GM23338 (cell line): ENCODE results near the gene CCN6. TPM values are rescaled to one million over a fixed set of nuclear protein-coding genes. Genes with fewer than 3 reads are reported as not detected.
A peak's percentile ranks its signal among the peaks of the same experiment; 100 is the strongest.

ENCODE experiments used
- ATAC-seq: fragments of 200-7000 bp; cut with Tn5 transposase; 3 replicates; pipeline ENCODE4 v1.9.1; 2020
- DNase-seq: peaks from one replicate; pipeline ENCODE4 v3.0.0-alpha.2; 2015; ENCODE audit warnings: low spot score
- H2AFZ ChIP-seq: fragments of 200-600 bp; sonication (generic); 2 replicates; pipeline ENCODE4 v1.8.0; 2016; ENCODE audit warnings: antibody characterized with exemption, mild to moderate bottlenecking, moderate library complexity
- H3F3A ChIP-seq: fragments of 200-600 bp; sonication (generic); replicated peaks from 2 replicates; pipeline ENCODE4 v1.8.0; 2017; ENCODE audit warnings: antibody characterized with exemption, mixed run types, low read depth
- H3K27ac ChIP-seq: fragments of 200-600 bp; sonication (generic); 2 replicates; pipeline ENCODE4 v1.6.1; 2016; ENCODE audit warnings: low read depth
- H3K27me3 ChIP-seq: fragments of 200-600 bp; sonication (generic); 2 replicates; pipeline ENCODE4 v1.8.0; 2016; ENCODE audit warnings: mild to moderate bottlenecking, mixed run types, moderate library complexity; ENCODE audit not compliant: insufficient read depth
- H3K36me3 ChIP-seq: fragments of 200-600 bp; sonication (generic); 2 replicates; pipeline ENCODE4 v1.8.0; 2016; ENCODE audit warnings: mild to moderate bottlenecking; ENCODE audit not compliant: insufficient read depth
- H3K4me1 ChIP-seq: fragments of 200-600 bp; sonication (generic); 2 replicates; pipeline ENCODE4 v1.8.0; 2016; ENCODE audit warnings: mild to moderate bottlenecking, moderate library complexity; ENCODE audit not compliant: insufficient read depth
- H3K4me2 ChIP-seq: fragments of 200-600 bp; sonication (generic); 2 replicates; pipeline ENCODE4 v1.7.1; 2017; ENCODE audit warnings: mixed run types
- H3K4me3 ChIP-seq: fragments of 200-600 bp; sonication (generic); 2 replicates; pipeline ENCODE4 v1.6.1; 2016; ENCODE audit warnings: mixed run types
- H3K79me2 ChIP-seq: fragments of 200-600 bp; sonication (generic); replicated peaks from 2 replicates; pipeline ENCODE4 v1.8.0; 2017; ENCODE audit warnings: mild to moderate bottlenecking; ENCODE audit not compliant: insufficient read depth
- H3K9me2 ChIP-seq: fragments of 200-600 bp; sonication (generic); 2 replicates; pipeline ENCODE4 v1.8.0; 2017; ENCODE audit not compliant: insufficient read depth
- H4K20me1 ChIP-seq: fragments of 200-600 bp; sonication (generic); replicated peaks from 2 replicates; pipeline ENCODE4 v1.8.0; 2017; ENCODE audit warnings: mild to moderate bottlenecking; ENCODE audit not compliant: insufficient read depth
- H3K27ac Mint-ChIP-seq: 2 replicates; pipeline ENCODE4 v1.8.0; 2020; ENCODE audit warnings: inconsistent platforms, mild to moderate bottlenecking, moderate library complexity, mixed read lengths
- H3K27me3 Mint-ChIP-seq: 3 replicates; pipeline ENCODE4 v1.8.0; 2022; ENCODE audit warnings: low read depth, mild to moderate bottlenecking, moderate library complexity, mixed read lengths, inconsistent platforms; ENCODE audit not compliant: insufficient read depth, poor library complexity
- H3K36me3 Mint-ChIP-seq: 3 replicates; pipeline ENCODE4 v1.8.0; 2021; ENCODE audit warnings: low read depth, mild to moderate bottlenecking, inconsistent platforms, moderate library complexity, mixed read lengths
- H3K4me1 Mint-ChIP-seq: 3 replicates; pipeline ENCODE4 v1.8.0; 2020; ENCODE audit warnings: mild to moderate bottlenecking, inconsistent platforms, mixed read lengths
- H3K4me3 Mint-ChIP-seq: 3 replicates; pipeline ENCODE4 v1.8.0; 2021; ENCODE audit warnings: moderate library complexity, mild to moderate bottlenecking, inconsistent platforms, mixed read lengths
- H3K9me3 Mint-ChIP-seq: 3 replicates; pipeline ENCODE4 v1.8.0; 2020; ENCODE audit warnings: moderate library complexity, mild to moderate bottlenecking, inconsistent platforms, mixed read lengths
- CREB1 ChIP-seq: fragments of 250-450 bp; sonication (Bioruptor Pico); IDR thresholded peaks from 2 replicates; pipeline ENCODE4 v1.5.0; 2020; ENCODE audit warnings: low read depth, mild to moderate bottlenecking, moderate library complexity
- EZH2 ChIP-seq: fragments of 200-600 bp; sonication (generic); IDR thresholded peaks from one replicate; pipeline ENCODE4 v1.8.0; 2017; ENCODE audit warnings: antibody characterized with exemption, mild to moderate bottlenecking, low read depth; ENCODE audit not compliant: unreplicated experiment
- NANOG ChIP-seq: IDR thresholded peaks from 2 replicates; pipeline ENCODE4 v1.6.1; 2016; ENCODE audit warnings: antibody characterized with exemption, borderline replicate concordance
- POLR2AphosphoS5 ChIP-seq: IDR thresholded peaks from 2 replicates; pipeline ENCODE4 v1.6.1; 2016; ENCODE audit warnings: antibody characterized with exemption, low read depth
- STAT1 ChIP-seq: IDR thresholded peaks from one replicate; pipeline ENCODE4 v1.6.1; 2016; ENCODE audit warnings: antibody characterized with exemption; ENCODE audit not compliant: unreplicated experiment
- ZNF114 ChIP-seq: fragments of 250-450 bp; sonication (Bioruptor Pico); IDR thresholded peaks from 2 replicates; pipeline ENCODE4 v1.5.0; 2020; ENCODE audit warnings: mild to moderate bottlenecking, moderate library complexity
- ZNF331 ChIP-seq: fragments of 250-450 bp; sonication (Bioruptor Pico); IDR thresholded peaks from 2 replicates; pipeline ENCODE4 v1.5.0; 2020; ENCODE audit warnings: low read depth, mild to moderate bottlenecking, moderate library complexity
- polyA plus RNA-seq: library from polyadenylated mRNA; unstranded; fragments of >200 nt; fragmentation: Nextera tagmentation; extraction: Ambion mirVana; gene quantifications from 2 replicates; pipeline ENCODE4 v1.2.1, GENCODE V29; 2016
- total RNA-seq: library from RNA; depleted of rRNA; stranded (reverse); fragments of >200 nt; shearing (Covaris generic); gene quantifications from 2 replicates; pipeline ENCODE4 v1.2.3, GENCODE V29; 2014
- TF ChIP-seq, protein P1 (sequence below): IDR thresholded peaks from 2 replicates; pipeline ENCODE4 v1.6.1; 2016; ENCODE audit warnings: antibody characterized with exemption
- TF ChIP-seq, protein P2 (sequence below): IDR thresholded peaks from one replicate; pipeline ENCODE4 v1.6.1; 2018; ENCODE audit warnings: antibody characterized with exemption; ENCODE audit not compliant: unreplicated experiment
- TF ChIP-seq, protein P3 (sequence below), 2 experiments: fragments of 200-600 bp in 1 of 2; sonication (generic) in 1 of 2; conservative IDR thresholded peaks; 2 replicates each; pipeline versions ENCODE4 v1.5.1 to v1.6.1; 2016 to 2017; ENCODE audit warnings: antibody characterized with exemption in 2 of 2, low read depth in 2 of 2, mild to moderate bottlenecking in 2 of 2, moderate library complexity in 1 of 2

The CCN6 gene
- total and polyA plus RNA-seq, 2 experiments from 2014 or later: 0.65 TPM; not detected in 1

DNA sequence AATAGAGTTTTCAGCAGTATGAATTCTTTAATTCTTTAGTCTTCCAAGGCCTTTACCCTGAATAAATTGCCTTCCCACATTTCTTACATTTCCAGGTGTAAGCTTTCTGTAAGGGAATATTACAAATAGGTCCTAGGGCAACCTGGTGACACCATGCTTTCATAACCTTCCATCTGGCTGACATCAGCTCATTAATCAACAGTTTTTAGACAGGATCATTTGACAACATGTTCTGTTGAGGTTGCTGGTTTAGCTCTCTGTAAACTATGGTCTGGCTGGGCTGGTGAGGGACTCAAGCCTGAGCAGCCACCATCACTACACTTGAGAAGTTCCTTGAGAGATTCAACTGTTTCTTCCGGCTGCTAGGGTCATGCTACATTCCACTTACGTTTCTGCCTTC lies 52.7 kb downstream of the CCN6 start:
- Histone ChIP-seq H4K20me1 (no peaks in the 10 kb centered on the region), H3K27ac (no peak overlapping the region), H3K4me1 (peaks cover 10% of the 10 kb centered on the region), H3K9me2 (peaks cover 5% of the 10 kb centered on the region), H3K27me3 (no peaks in the 10 kb centered on the region), H2AFZ (no peak overlapping the region), H3K4me2 (no peak overlapping the region), H3K79me2 (no peaks in the 10 kb centered on the region), H3F3A (no peaks in the 10 kb centered on the region), H3K4me3 (no peak overlapping the region), H3K36me3 (no peaks in the 10 kb centered on the region)
- peaks cover 9% of the 10 kb centered on the region for H3K9me3 Mint-ChIP-seq
- H3K4me1 Mint-ChIP-seq: peaks cover 9% of the 10 kb centered on the region
- H3K27me3 Mint-ChIP-seq: no peaks in the 10 kb centered on the region
- no peak overlapping the region for H3K27ac Mint-ChIP-seq
- H3K4me3 Mint-ChIP-seq: no peak overlapping the region
- TF ChIP-seq, protein P1, sequence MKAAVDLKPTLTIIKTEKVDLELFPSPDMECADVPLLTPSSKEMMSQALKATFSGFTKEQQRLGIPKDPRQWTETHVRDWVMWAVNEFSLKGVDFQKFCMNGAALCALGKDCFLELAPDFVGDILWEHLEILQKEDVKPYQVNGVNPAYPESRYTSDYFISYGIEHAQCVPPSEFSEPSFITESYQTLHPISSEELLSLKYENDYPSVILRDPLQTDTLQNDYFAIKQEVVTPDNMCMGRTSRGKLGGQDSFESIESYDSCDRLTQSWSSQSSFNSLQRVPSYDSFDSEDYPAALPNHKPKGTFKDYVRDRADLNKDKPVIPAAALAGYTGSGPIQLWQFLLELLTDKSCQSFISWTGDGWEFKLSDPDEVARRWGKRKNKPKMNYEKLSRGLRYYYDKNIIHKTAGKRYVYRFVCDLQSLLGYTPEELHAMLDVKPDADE: no peak
- TF ChIP-seq ZNF114 (CRISPR knock-in tag) (no peak), NANOG (no peak), STAT1 (no peak), ZNF331 (CRISPR knock-in tag) (no peak)
- TF ChIP-seq, protein P2, sequence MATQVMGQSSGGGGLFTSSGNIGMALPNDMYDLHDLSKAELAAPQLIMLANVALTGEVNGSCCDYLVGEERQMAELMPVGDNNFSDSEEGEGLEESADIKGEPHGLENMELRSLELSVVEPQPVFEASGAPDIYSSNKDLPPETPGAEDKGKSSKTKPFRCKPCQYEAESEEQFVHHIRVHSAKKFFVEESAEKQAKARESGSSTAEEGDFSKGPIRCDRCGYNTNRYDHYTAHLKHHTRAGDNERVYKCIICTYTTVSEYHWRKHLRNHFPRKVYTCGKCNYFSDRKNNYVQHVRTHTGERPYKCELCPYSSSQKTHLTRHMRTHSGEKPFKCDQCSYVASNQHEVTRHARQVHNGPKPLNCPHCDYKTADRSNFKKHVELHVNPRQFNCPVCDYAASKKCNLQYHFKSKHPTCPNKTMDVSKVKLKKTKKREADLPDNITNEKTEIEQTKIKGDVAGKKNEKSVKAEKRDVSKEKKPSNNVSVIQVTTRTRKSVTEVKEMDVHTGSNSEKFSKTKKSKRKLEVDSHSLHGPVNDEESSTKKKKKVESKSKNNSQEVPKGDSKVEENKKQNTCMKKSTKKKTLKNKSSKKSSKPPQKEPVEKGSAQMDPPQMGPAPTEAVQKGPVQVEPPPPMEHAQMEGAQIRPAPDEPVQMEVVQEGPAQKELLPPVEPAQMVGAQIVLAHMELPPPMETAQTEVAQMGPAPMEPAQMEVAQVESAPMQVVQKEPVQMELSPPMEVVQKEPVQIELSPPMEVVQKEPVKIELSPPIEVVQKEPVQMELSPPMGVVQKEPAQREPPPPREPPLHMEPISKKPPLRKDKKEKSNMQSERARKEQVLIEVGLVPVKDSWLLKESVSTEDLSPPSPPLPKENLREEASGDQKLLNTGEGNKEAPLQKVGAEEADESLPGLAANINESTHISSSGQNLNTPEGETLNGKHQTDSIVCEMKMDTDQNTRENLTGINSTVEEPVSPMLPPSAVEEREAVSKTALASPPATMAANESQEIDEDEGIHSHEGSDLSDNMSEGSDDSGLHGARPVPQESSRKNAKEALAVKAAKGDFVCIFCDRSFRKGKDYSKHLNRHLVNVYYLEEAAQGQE: no peak
- TF ChIP-seq, protein P3, sequence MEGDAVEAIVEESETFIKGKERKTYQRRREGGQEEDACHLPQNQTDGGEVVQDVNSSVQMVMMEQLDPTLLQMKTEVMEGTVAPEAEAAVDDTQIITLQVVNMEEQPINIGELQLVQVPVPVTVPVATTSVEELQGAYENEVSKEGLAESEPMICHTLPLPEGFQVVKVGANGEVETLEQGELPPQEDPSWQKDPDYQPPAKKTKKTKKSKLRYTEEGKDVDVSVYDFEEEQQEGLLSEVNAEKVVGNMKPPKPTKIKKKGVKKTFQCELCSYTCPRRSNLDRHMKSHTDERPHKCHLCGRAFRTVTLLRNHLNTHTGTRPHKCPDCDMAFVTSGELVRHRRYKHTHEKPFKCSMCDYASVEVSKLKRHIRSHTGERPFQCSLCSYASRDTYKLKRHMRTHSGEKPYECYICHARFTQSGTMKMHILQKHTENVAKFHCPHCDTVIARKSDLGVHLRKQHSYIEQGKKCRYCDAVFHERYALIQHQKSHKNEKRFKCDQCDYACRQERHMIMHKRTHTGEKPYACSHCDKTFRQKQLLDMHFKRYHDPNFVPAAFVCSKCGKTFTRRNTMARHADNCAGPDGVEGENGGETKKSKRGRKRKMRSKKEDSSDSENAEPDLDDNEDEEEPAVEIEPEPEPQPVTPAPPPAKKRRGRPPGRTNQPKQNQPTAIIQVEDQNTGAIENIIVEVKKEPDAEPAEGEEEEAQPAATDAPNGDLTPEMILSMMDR (conservative IDR thresholded peaks at IDR 0.05; ENCODE audit: low read depth in 2 of 2): no peak
- H3K36me3 Mint-ChIP-seq: peaks cover 8% of the 10 kb centered on the region
- DNase-seq (no peak), ATAC-seq (no peak)

DNA sequence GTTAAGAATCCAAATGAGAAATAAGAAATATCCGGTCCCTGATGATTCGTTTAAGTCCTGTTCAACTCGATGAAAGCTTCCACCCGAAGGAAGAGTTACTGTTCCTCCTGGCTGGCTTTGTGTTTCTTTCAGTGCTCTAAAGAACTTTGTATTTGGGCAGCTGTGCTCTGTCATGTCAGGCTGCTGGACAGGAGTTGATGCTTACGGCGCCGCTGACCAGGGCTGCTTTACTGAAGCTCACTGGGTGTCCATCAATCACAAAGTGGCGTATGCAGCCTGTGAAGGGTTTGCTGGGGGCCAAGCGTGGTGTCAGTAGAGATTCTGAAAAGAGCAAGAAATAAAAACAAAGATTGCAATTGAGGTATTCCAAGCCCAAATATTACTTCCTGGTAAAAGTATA lies 55.4 kb downstream of the CCN6 start:
- Histone ChIP-seq H3K36me3 (no peaks in the 10 kb centered on the region), H3K27me3 (no peaks in the 10 kb centered on the region), H3K9me2 (no peaks in the 10 kb centered on the region; the same call in 1 of the 2 replicates), H3K4me3 (no peak overlapping the region), H2AFZ (peak overlapping the region; percentile 56; the same call in 1 of the 2 replicates), H4K20me1 (no peaks in the 10 kb centered on the region), H3K4me1 (no peaks in the 10 kb centered on the region), H3K4me2 (no peak overlapping the region), H3K79me2 (no peaks in the 10 kb centered on the region), H3F3A (no peaks in the 10 kb centered on the region), H3K27ac (no peak overlapping the region)
- Mint-ChIP-seq H3K4me1 (no peaks in the 10 kb centered on the region), H3K27me3 (no peaks in the 10 kb centered on the region), H3K27ac (no peak overlapping the region), H3K9me3 (peaks cover 9% of the 10 kb centered on the region), H3K4me3 (no peak overlapping the region), H3K36me3 (peaks cover 5% of the 10 kb centered on the region)
- ATAC-seq (no peak), DNase-seq (no peak)
- TF ChIP-seq, protein P1: no peak
- TF ChIP-seq ZNF331 (CRISPR knock-in tag) (no peak), CREB1 (CRISPR knock-in tag) (no peak), NANOG (no peak), EZH2 (no peak), POLR2AphosphoS5 (no peak)
